Adrenal gland (tissue), 12 donors: ENCODE measurements around the gene POLR2E. TPM values are rescaled to one million over a fixed set of nuclear protein-coding genes. Genes with fewer than 3 reads are reported as not detected.
A peak's percentile ranks its signal among the peaks of the same experiment; 100 is the strongest.

Source experiments
- DNase-seq, 7 donors: peaks; one replicate each; pipeline ENCODE4 v3.0.0-alpha.2; 2019 to 2020
- H3K27ac ChIP-seq, 5 donors: fragments of 200-600 bp; sonication (generic) in 4 of 5; 1 replicate in 3 of 5; 2 replicates in 2 of 5; pipeline versions ENCODE4 v1.5.1 to v1.8.0; 2016 to 2020; ENCODE audit warnings: mild to moderate bottlenecking in 1 of 5
- H3K27me3 ChIP-seq: fragments of 200-600 bp; 2 replicates; pipeline ENCODE4 v1.8.0; 2021
- H3K36me3 ChIP-seq, 2 donors: fragments of 200-600 bp; replicated peaks in 1 of 2; 1 replicate in 1 of 2; 2 replicates in 1 of 2; pipeline versions ENCODE4 v1.5.1 to v1.8.0; 2018 to 2022
- H3K4me1 ChIP-seq, 2 donors: fragments of 200-600 bp; replicated peaks in 1 of 2; 1 replicate in 1 of 2; 2 replicates in 1 of 2; pipeline versions ENCODE4 v1.5.1 to v1.8.0; 2018 to 2021
- H3K4me3 ChIP-seq, 4 donors: fragments of 200-600 bp; sonication (generic) in 3 of 4; one replicate each; pipeline ENCODE4 v1.5.1; 2016 to 2018
- H3K9me3 ChIP-seq, 3 donors: fragments of 200-600 bp; sonication (generic) in 1 of 3; replicated peaks in 1 of 3; 1 replicate in 2 of 3; 2 replicates in 1 of 3; pipeline versions ENCODE4 v1.5.1 to v1.8.0; 2016 to 2021
- POLR2A ChIP-seq, 2 donors: fragments of 450-650 bp; IDR thresholded peaks; one replicate each; pipeline ENCODE4 v1.6.1; 2017; ENCODE audit warnings: antibody characterized with exemption in 2 of 2, mild to moderate bottlenecking in 2 of 2, moderate library complexity in 1 of 2
- WGBS, 4 donors: extraction: QIAGEN DNeasy Blood & Tissue Kit in 2 of 4; methylation state at CpG; one replicate each; pipeline versions ENCODE4 v1.1.5 to v1.1.7; 2013 to 2017; 5-methylcytosine and 5-hydroxymethylcytosine counted together
- intact Hi-C, 2 donors: fragments of 100-400 bp; cut with DNase I; formaldehyde crosslinking; loops; one replicate each; pipeline versions ENCODE4 v1.14.1 to v1.15.0; 2022 to 2023
- polyA plus RNA-seq, 3 donors: library from polyadenylated mRNA; stranded (reverse); fragments of 200-250 nt in 2 of 3; fragments of 350-450 nt in 1 of 3; fragmentation: Illumina TruSeq in 1 of 3; extraction: RNeasy Lipid Tissue Mini Kit (QIAGEN cat#74804) in 1 of 3; gene quantifications; one replicate each; pipeline ENCODE4 v1.2.3, GENCODE V29; 2013 to 2014
- total RNA-seq, 9 donors: library from RNA; depleted of rRNA in 4 of 9; stranded (reverse); fragments of >200 nt in 4 of 9; fragments of 120-200 nt in 1 of 9; fragmentation: NEBNext Ultra II Directional in 1 of 9; extraction: Animal tissue kit (Norgen Biotek cat#: 25700) in 1 of 9; gene quantifications; one replicate each; pipeline versions ENCODE4 v1.1.0 to v1.2.4, GENCODE V29; 2013 to 2023
- TF ChIP-seq, protein P1 (sequence below), 6 experiments: fragments of 450-650 bp in 4 of 6; fragments of 200-600 bp in 2 of 6; sonication (generic) in 1 of 6; IDR thresholded peaks; 1 replicate in 5 of 6; 2 replicates in 1 of 6; pipeline versions ENCODE4 v1.5.1 to v1.8.0; 2016 to 2021; ENCODE audit warnings: antibody characterized with exemption in 6 of 6, mild to moderate bottlenecking in 2 of 6, moderate library complexity in 1 of 6
- donor health status: healthy with polysubstance abuse.
- donor health status: Bipolar disorder and iron deficiency.
- donor health status: DM: yes; HTN: yes; CAD: no.
- donor health status: DM: no; HTN: no; CAD: no.
- donor health status: DM: no; HTN: no; CAD: no.
- donor health status: DM: yes; HTN: yes; CAD: no.

The POLR2E gene
- total and polyA plus RNA-seq, 12 donors = 74.7 to 231 (median 157) TPM

DNA sequence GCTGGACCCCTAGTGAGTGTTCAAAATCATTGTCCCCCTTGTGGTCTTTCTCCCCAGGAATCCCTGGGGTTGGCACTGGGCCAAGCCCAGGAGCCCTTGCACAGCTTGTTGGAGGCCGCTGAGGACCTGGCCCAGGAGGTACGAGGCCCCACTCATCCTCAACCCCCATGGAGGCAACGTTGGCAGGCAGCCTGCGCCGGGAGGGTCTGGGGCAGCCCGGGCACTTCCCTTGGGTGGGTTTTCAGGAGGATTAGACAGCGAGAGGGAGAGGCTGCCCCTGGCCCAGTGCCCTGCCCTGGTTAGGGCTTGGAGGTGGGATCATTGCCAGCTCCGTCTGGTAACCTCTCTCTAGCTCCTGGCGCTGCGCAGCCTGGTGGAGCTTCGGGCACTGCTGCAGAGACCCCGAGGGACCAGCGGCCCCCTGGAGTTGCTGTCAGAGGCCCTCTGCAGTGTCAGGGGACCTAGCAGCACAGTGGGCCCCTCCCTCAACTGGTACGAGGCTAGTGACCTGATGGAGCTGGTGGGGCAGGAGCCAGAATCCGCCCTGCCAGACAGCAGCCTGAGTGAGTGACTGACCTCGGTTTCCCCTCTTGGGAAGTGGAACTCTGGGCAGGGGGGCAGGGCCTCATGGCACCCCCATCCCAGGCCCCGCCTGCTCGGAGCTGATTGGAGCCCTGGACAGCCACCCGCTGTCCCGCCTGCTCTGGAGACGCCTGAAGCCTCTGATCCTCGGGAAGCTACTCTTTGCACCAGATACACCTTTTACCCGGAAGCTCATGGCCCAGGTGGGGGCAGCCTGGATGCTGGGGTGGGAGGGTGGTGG is 52.3 kb downstream of the POLR2E start:
- no peak for TF ChIP-seq POLR2A (IDR thresholded peaks at IDR 0.05)
- TF ChIP-seq, protein P1, sequence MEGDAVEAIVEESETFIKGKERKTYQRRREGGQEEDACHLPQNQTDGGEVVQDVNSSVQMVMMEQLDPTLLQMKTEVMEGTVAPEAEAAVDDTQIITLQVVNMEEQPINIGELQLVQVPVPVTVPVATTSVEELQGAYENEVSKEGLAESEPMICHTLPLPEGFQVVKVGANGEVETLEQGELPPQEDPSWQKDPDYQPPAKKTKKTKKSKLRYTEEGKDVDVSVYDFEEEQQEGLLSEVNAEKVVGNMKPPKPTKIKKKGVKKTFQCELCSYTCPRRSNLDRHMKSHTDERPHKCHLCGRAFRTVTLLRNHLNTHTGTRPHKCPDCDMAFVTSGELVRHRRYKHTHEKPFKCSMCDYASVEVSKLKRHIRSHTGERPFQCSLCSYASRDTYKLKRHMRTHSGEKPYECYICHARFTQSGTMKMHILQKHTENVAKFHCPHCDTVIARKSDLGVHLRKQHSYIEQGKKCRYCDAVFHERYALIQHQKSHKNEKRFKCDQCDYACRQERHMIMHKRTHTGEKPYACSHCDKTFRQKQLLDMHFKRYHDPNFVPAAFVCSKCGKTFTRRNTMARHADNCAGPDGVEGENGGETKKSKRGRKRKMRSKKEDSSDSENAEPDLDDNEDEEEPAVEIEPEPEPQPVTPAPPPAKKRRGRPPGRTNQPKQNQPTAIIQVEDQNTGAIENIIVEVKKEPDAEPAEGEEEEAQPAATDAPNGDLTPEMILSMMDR (IDR thresholded peaks at IDR 0.05) = no peak
- H3K36me3 ChIP-seq = no peaks in the 10 kb centered on the region
- no peak overlapping the region for H3K27ac ChIP-seq
- no peaks in the 10 kb centered on the region for H3K27me3 ChIP-seq
- intact Hi-C loops = no loop called here
- H3K9me3 ChIP-seq = no peaks in the 10 kb centered on the region
- no peak for DNase-seq
- H3K4me1 ChIP-seq = peaks cover 7 to 28% of the 10 kb centered on the region in 2 donors
- WGBS, 4 donors = 62 to 74% (median 69%) methylated on average over 7 to 23 of the region's 23 CpGs; no CpG with 5 or more reads in 1 of the 4 donors
- no peak overlapping the region for H3K4me3 ChIP-seq

DNA sequence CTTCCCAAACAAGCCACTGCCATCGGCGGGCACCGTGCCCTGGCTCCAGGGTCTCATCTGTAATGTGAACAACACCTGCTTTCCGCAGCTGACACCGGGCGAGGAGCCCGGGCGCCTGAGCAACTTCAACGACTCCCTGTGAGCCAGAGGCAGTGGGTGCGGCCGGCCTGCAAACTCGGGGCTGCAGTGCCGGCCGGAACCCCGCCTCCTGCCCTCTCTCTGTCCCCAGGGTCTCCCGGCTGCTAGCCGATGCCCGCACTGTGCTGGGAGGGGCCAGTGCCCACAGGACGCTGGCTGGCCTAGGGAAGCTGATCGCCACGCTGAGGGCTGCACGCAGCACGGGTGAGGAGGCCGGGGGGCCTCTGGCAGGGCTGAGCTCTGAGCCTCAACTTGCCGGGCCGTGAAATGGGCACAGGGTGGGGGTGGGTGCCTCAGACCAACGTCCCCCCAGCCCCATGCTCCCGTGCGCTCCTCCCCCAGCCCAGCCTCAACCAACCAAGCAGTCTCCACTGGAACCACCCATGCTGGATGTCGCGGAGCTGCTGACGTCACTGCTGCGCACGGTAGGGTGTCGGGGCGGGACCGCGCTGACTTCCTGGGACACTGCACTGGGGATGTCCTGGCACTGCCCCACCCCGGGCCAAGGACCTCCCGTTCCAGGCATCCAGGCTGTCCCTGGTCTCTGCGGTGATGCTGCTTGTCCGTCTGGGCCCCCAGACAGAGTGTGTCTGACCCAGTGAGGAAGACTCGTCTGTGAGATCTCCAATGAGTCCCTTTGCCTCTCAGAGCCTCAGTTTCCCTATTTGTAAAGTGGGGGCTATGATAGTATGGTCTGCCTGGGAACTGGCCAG is 53.1 kb downstream of the POLR2E start:
- intact Hi-C loops = no loop called here
- DNase-seq = no peak
- no peak for TF ChIP-seq POLR2A (IDR thresholded peaks at IDR 0.05)
- TF ChIP-seq, protein P1 (IDR thresholded peaks at IDR 0.05) = no peak
- Histone ChIP-seq H3K4me3 (no peak overlapping the region), H3K9me3 (no peaks in the 10 kb centered on the region), H3K27ac (no peak overlapping the region), H3K36me3 (peaks cover 0 to 7% of the 10 kb centered on the region in 2 donors), H3K4me1 (peaks cover 7 to 28% of the 10 kb centered on the region in 2 donors), H3K27me3 (no peaks in the 10 kb centered on the region)
- 64 to 77% (median 70%) methylated on average over 9 to 43 of the region's 43 CpGs for WGBS, 4 donors

DNA sequence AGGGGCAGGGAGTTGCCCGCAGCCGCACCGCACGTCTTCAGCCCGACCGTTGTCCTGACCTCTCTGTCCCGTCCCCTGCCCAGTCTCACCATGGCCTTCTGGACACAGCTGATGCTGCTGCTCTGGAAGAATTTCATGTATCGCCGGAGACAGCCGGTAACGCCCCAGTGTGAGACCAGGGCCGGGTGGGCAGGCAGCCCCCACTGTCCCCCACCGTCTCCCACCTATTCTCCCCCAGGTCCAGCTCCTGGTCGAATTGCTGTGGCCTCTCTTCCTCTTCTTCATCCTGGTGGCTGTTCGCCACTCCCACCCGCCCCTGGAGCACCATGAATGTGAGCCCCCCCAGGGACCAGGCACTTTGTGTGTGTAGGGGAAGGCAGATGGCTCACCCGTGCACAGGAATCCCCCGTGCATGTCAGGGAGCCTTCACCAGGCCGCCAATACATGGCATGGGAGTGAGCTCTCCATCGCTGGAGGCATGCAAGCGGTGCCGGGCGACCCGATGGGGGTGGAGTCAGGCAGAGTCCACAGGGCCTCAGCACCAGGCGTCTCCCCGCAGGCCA is 53.8 kb downstream of the POLR2E start:
- DNase-seq = no peak
- Histone ChIP-seq H3K36me3 (peaks cover 0 to 14% of the 10 kb centered on the region in 2 donors), H3K4me1 (peaks cover 7 to 28% of the 10 kb centered on the region in 2 donors), H3K9me3 (no peaks in the 10 kb centered on the region), H3K4me3 (peak overlapping the region in 1 of 4 donors; percentile 51), H3K27me3 (no peaks in the 10 kb centered on the region), H3K27ac (peak overlapping the region in 1 of 5 donors; percentile 49)
- TF ChIP-seq, protein P1 (IDR thresholded peaks at IDR 0.05) = no peak
- TF ChIP-seq POLR2A (IDR thresholded peaks at IDR 0.05) = no peak
- intact Hi-C loops = no loop called here
- WGBS, 4 donors = 18 to 43% (median 30%) methylated on average over 11 to 26 of the region's 26 CpGs
